ENCODE data around the gene ZNHIT6. TPM values are rescaled to one million over a fixed set of nuclear protein-coding genes. Genes with fewer than 3 reads are reported as not detected.
A peak's percentile ranks its signal among the peaks of the same experiment; 100 is the strongest.

Gene ZNHIT6
- total RNA-seq, 1 donor from 2014 or later: 12.0 TPM

DNA sequence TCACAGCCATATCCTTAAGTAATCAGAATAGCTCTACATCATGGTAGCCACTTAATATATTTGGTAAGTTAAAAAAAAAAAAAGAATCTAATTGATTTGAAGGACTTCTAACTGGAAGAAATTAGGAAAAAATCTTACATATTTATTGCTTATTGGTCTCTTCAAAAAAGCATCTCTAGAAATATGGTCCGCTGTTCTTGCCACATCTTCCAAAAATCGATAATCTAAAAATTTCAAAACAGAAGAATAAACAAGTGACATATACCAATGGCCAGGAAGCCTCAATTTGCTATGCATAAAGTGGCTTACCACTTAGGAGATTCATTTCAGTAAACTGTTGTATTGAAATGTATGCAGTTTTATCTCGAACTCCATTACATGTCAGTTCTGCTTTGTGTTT is 2.3 kb downstream of the ZNHIT6 start:
- Histone ChIP-seq H3K9me3 (no peaks in the 10 kb centered on the region), H3K4me1 (peaks cover 30% of the 10 kb centered on the region), H3K4me3 (no peak overlapping the region), H3K36me3 (peaks cover 0 to 24% of the 10 kb centered on the region in 2 donors), H3K27me3 (no peaks in the 10 kb centered on the region), H3K27ac (no peak overlapping the region)
- TF ChIP-seq POLR2AphosphoS5 (IDR thresholded peaks at IDR 0.05; ENCODE audit: insufficient read depth in 1 of 2, low read depth in 1 of 2) (no peak), POLR2A (IDR thresholded peaks at IDR 0.05) (no peak)
- TF ChIP-seq, protein P1, sequence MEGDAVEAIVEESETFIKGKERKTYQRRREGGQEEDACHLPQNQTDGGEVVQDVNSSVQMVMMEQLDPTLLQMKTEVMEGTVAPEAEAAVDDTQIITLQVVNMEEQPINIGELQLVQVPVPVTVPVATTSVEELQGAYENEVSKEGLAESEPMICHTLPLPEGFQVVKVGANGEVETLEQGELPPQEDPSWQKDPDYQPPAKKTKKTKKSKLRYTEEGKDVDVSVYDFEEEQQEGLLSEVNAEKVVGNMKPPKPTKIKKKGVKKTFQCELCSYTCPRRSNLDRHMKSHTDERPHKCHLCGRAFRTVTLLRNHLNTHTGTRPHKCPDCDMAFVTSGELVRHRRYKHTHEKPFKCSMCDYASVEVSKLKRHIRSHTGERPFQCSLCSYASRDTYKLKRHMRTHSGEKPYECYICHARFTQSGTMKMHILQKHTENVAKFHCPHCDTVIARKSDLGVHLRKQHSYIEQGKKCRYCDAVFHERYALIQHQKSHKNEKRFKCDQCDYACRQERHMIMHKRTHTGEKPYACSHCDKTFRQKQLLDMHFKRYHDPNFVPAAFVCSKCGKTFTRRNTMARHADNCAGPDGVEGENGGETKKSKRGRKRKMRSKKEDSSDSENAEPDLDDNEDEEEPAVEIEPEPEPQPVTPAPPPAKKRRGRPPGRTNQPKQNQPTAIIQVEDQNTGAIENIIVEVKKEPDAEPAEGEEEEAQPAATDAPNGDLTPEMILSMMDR (IDR thresholded peaks at IDR 0.05): no peak
- intact Hi-C loops (cut with DNase I): no loop called here
- DNase-seq (ENCODE audit: extremely low spot score in 2 of 2): no peak

DNA sequence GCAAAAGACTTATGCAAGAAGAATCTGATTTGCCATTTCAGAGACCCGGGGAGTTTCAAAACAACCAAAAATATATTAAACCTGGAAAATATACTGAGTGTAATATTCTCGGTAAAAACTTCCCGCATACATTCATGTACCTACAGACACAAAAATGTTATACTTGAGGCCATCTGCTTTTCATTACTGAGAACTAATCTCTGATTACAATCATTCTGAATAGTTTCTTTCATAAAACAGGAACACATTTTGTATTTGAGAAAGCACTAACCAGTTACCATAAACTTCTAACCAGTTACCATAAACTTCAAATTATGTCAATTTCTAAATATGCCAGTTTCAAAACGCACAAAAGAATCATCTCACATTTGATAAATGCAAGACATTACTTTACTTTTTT is 7.8 kb downstream of the ZNHIT6 start:
- no peak overlapping the region for H3K27ac ChIP-seq
- H3K4me3 ChIP-seq: no peak overlapping the region
- TF ChIP-seq, protein P1 (IDR thresholded peaks at IDR 0.05): no peak
- TF ChIP-seq POLR2AphosphoS5 (IDR thresholded peaks at IDR 0.05; ENCODE audit: insufficient read depth in 1 of 2, low read depth in 1 of 2) (no peak), POLR2A (IDR thresholded peaks at IDR 0.05) (no peak)
- no peaks in the 10 kb centered on the region for H3K27me3 ChIP-seq
- H3K9me3 ChIP-seq: no peaks in the 10 kb centered on the region
- peaks cover 4 to 24% of the 10 kb centered on the region in 2 donors for H3K36me3 ChIP-seq
- intact Hi-C loops (cut with DNase I): no loop called here
- H3K4me1 ChIP-seq: no peaks in the 10 kb centered on the region
- no peak for DNase-seq (ENCODE audit: extremely low spot score in 2 of 2)

DNA sequence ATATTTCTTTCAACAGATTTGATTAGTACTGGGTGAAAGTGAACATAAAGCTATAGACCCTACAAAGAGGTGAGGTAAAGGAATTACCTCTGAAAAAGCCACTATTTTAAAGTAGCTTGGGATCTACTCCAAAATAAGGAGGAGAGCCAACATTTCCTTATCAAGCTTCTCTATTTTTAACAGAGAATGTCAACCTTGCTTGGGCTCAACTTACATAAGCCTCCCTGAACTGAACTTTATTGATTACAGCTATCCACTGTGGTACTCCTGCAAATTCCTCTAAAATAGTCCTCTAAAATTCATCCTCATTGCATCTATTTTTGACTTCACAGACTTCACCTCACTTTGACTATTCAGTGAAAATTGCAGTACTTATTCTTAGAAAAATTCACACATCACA is 10.3 kb downstream of the ZNHIT6 start:
- intact Hi-C loops (cut with DNase I): no loop called here
- DNase-seq (ENCODE audit: extremely low spot score in 2 of 2): no peak
- no peaks in the 10 kb centered on the region for H3K27me3 ChIP-seq
- peaks cover 4 to 18% of the 10 kb centered on the region in 2 donors for H3K36me3 ChIP-seq
- no peaks in the 10 kb centered on the region for H3K4me1 ChIP-seq
- H3K9me3 ChIP-seq: no peaks in the 10 kb centered on the region
- H3K27ac ChIP-seq: no peak overlapping the region
- no peak overlapping the region for H3K4me3 ChIP-seq
- TF ChIP-seq POLR2AphosphoS5 (IDR thresholded peaks at IDR 0.05; ENCODE audit: insufficient read depth in 1 of 2, low read depth in 1 of 2): no peak
- TF ChIP-seq, protein P1 (IDR thresholded peaks at IDR 0.05): no peak
- TF ChIP-seq POLR2A (IDR thresholded peaks at IDR 0.05): no peak

DNA sequence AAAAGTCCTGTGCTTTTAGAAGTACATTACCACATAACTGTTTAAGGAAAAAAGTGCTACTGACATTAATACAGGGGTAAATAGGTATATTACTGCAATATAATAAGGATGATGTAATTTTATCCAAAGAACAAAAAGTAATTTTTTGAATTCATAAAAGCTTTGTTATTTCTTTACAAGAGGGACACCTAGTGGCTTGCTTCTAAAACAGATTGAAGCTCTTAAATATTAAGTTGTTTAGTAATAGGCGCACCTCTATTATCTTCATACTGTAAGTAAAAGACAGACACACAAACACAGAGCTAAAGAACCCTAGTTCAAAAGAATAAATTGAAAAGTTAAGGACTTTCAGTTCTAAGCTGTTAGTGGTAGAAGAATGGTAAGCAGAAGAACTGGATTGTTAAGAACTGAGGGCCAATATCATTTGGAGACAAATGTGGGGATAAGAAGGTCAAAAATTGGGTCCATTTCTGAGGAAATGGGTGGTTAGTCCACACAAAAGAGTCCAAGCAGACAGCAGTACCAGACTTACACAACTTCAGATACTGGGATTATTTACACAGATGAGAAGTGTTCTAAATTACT is 15.4 kb downstream of the ZNHIT6 start:
- no peak for TF ChIP-seq POLR2A (IDR thresholded peaks at IDR 0.05)
- TF ChIP-seq POLR2AphosphoS5 (IDR thresholded peaks at IDR 0.05; ENCODE audit: insufficient read depth in 1 of 2, low read depth in 1 of 2): no peak
- TF ChIP-seq, protein P1 (IDR thresholded peaks at IDR 0.05): peak in 1 of 3 experiments; percentile 28
- DNase-seq (ENCODE audit: extremely low spot score in 2 of 2): no peak
- Histone ChIP-seq H3K4me3 (no peak overlapping the region), H3K27me3 (no peaks in the 10 kb centered on the region), H3K27ac (no peak overlapping the region), H3K36me3 (peaks cover 0 to 6% of the 10 kb centered on the region in 2 donors), H3K9me3 (no peaks in the 10 kb centered on the region), H3K4me1 (peaks cover 7% of the 10 kb centered on the region)
- intact Hi-C loops (cut with DNase I): loop anchor here (2.0 kb wide), 1 partner anchor 384 kb away; no protein-coding TSS in a partner anchor

DNA sequence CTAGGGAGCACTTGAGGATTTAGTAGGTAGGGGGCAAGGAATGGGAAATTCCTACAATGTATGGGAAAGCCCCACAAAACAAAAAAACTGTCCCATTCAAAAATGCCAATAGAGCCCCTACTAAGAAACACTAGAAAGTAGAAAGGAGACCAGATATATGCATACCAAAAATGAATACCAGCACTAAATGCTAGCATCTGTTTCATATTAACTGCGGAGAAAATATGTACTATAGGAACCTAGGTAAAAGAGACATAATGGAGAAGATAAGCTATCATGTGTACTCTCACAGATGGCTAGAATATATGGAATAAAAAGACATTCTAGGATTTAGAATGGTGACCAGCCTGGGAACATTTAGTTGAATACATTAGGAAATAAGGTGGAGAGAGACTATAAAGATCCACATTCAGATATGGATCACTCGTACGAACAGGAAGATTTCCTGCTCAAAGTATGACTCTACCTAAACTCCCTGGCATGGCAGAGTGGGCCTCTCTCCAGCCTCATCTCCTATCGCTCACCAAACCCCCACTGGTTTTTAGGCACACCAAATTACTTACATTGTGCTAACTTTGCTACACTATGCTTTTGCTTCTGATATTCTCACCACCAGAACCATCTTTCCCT is 18.3 kb downstream of the ZNHIT6 start:
- TF ChIP-seq POLR2AphosphoS5 (IDR thresholded peaks at IDR 0.05; ENCODE audit: insufficient read depth in 1 of 2, low read depth in 1 of 2): no peak
- TF ChIP-seq, protein P1 (IDR thresholded peaks at IDR 0.05): no peak

More for the DNA sequence above, 18.3 kb downstream of the ZNHIT6 start:
- Histone ChIP-seq H3K4me3 (no peak overlapping the region), H3K9me3 (no peaks in the 10 kb centered on the region), H3K27ac (no peak overlapping the region), H3K4me1 (peaks cover 7% of the 10 kb centered on the region), H3K27me3 (no peaks in the 10 kb centered on the region), H3K36me3 (peaks cover 0 to 6% of the 10 kb centered on the region in 2 donors)
- intact Hi-C loops (cut with DNase I): loop anchor here (10.0 kb wide), 1 partner anchor 185 kb away; no protein-coding TSS in a partner anchor
- DNase-seq (ENCODE audit: extremely low spot score in 2 of 2): no peak

All from vagina (tissue), 2 donors.